ENCODE data around the gene CCL16. TPM values are rescaled to one million over a fixed set of nuclear protein-coding genes. Genes with fewer than 3 reads are reported as not detected.
"Not testable (repeated sequence)": the region's sequence is repeated elsewhere in the genome, so short reads cannot be mapped to it uniquely, and the experiment has no call there.

CCL16 gene
- total RNA-seq, 1 experiment from 2014 or later = not detected

DNA sequence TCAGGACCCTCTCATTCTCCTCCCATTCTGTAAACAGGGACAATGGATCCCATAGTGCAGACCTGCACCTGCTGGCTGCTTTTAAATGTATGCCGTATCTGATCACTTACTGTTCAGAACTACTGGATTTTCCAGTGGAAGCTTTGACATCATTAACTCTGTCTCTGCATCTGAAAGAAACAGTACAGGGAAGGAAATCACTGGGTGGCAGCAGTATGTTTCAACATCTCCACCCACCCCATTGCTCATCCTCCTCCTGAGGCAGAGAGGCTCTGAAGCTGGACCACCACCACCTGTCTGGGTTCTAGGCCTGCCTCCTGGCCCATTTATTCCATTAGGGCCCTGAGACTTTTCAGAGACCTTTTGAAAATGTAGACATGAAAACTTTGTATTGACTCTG is 17.5 kb upstream of the CCL16 start:
- Histone ChIP-seq H3K9me3 (no peaks in the 10 kb centered on the region), H3K4me3 (ENCODE audit: low read depth, low read length) (no peak overlapping the region), H3K4me1 (peaks cover 21% of the 10 kb centered on the region), H3K36me3 (ENCODE audit: control insufficient read depth, insufficient read depth, low read length) (no peaks in the 10 kb centered on the region), H3K27me3 (replicated peaks; ENCODE audit: control insufficient read depth, insufficient read depth, low read length) (no peaks in the 10 kb centered on the region)
- no peak overlapping the region for H3K4me3 Mint-ChIP-seq (ENCODE audit: unreplicated experiment)
- H3K9me3 Mint-ChIP-seq (ENCODE audit: unreplicated experiment) = no peaks in the 10 kb centered on the region
- intact Hi-C loops (cut with micrococcal nuclease; ENCODE audit: unreplicated experiment) = no loop called here
- CTCF ChIA-PET = no interaction called here
- peaks cover 18% of the 10 kb centered on the region for H3K4me1 Mint-ChIP-seq (ENCODE audit: low read depth, unreplicated experiment)
- BruUV-seq (replicated peaks) = no TSS peak
- POLR2A ChIA-PET = no interaction called here
- TF ChIP-seq, protein P1, sequence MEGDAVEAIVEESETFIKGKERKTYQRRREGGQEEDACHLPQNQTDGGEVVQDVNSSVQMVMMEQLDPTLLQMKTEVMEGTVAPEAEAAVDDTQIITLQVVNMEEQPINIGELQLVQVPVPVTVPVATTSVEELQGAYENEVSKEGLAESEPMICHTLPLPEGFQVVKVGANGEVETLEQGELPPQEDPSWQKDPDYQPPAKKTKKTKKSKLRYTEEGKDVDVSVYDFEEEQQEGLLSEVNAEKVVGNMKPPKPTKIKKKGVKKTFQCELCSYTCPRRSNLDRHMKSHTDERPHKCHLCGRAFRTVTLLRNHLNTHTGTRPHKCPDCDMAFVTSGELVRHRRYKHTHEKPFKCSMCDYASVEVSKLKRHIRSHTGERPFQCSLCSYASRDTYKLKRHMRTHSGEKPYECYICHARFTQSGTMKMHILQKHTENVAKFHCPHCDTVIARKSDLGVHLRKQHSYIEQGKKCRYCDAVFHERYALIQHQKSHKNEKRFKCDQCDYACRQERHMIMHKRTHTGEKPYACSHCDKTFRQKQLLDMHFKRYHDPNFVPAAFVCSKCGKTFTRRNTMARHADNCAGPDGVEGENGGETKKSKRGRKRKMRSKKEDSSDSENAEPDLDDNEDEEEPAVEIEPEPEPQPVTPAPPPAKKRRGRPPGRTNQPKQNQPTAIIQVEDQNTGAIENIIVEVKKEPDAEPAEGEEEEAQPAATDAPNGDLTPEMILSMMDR (IDR thresholded peaks at IDR 0.05; ENCODE audit: insufficient read depth in 1 of 2, low read depth in 1 of 2, low read length in 1 of 2, severe bottlenecking in 1 of 2, unreplicated experiment in 1 of 2) = no peak
- no peak overlapping the region for H3K27ac Mint-ChIP-seq (ENCODE audit: unreplicated experiment)
- no peaks in the 10 kb centered on the region for H3K36me3 Mint-ChIP-seq (ENCODE audit: insufficient read depth, unreplicated experiment)
- H3K27me3 Mint-ChIP-seq (ENCODE audit: insufficient read depth, unreplicated experiment) = no peaks in the 10 kb centered on the region
- no peak for DNase-seq

DNA sequence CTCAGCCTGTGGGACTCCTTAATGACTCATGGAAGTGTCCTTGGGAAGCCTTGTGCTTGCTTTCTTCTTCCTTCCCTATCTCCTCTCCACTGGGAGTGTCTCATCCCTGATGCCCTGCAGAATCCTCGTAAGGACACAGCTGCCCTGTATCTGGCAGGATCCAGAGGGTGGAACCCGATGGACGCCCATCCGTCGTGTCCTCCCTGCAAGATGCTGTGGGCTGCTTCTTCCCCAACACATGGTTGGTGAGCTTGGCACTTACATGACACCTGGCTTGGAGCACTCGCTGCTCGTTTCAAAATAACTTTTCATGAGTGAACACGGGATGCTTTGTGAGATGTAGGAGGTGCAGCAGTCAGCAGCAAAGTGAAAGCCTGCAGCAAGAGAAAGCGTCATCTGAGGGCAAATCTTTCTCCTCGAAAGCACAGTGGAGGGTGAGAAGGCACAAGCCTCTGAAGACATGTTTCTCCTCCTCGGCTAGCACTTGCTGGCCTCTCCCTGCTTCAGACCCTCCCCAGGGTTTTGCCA is 16.8 kb upstream of the CCL16 start:
- DNase-seq = no peak
- H3K4me3 Mint-ChIP-seq (ENCODE audit: unreplicated experiment) = no peak overlapping the region
- Histone ChIP-seq H3K9me3 (no peaks in the 10 kb centered on the region), H3K36me3 (ENCODE audit: control insufficient read depth, insufficient read depth, low read length) (no peaks in the 10 kb centered on the region), H3K4me3 (ENCODE audit: low read depth, low read length) (no peak overlapping the region), H3K4me1 (peaks cover 21% of the 10 kb centered on the region), H3K27me3 (replicated peaks; ENCODE audit: control insufficient read depth, insufficient read depth, low read length) (no peaks in the 10 kb centered on the region)
- BruUV-seq (replicated peaks) = no TSS peak
- H3K4me1 Mint-ChIP-seq (ENCODE audit: low read depth, unreplicated experiment) = peaks cover 18% of the 10 kb centered on the region
- TF ChIP-seq, protein P1 (IDR thresholded peaks at IDR 0.05; ENCODE audit: insufficient read depth in 1 of 2, low read depth in 1 of 2, low read length in 1 of 2, severe bottlenecking in 1 of 2, unreplicated experiment in 1 of 2) = no peak
- POLR2A ChIA-PET = no interaction called here
- H3K27ac Mint-ChIP-seq (ENCODE audit: unreplicated experiment) = no peak overlapping the region
- CTCF ChIA-PET = no interaction called here
- no peaks in the 10 kb centered on the region for H3K27me3 Mint-ChIP-seq (ENCODE audit: insufficient read depth, unreplicated experiment)
- intact Hi-C loops (cut with micrococcal nuclease; ENCODE audit: unreplicated experiment) = no loop called here
- no peaks in the 10 kb centered on the region for H3K9me3 Mint-ChIP-seq (ENCODE audit: unreplicated experiment)
- H3K36me3 Mint-ChIP-seq (ENCODE audit: insufficient read depth, unreplicated experiment) = no peaks in the 10 kb centered on the region

DNA sequence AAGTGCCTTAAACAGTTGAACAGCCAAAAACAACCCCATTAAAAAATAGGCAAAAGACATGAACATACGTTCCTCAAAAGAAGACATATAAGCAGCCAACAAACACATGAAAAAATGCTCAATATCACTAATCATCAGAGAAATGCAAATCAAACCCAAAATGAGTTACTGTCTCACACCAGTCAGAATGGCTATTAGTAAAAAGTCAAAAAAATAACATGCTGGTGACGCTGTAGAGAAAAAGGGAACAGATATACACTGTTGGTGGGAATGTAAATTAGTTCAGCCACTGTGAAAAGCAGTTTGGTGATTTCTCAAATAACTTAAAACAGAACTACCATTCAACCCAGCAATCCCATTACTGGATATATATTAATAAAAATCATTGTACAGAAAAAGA is 14.0 kb upstream of the CCL16 start:
- DNase-seq; H3K4me3 ChIP-seq (ENCODE audit: low read depth, low read length); CTCF ChIA-PET; H3K4me3 Mint-ChIP-seq (ENCODE audit: unreplicated experiment); H3K27ac Mint-ChIP-seq (ENCODE audit: unreplicated experiment); H3K4me1 Mint-ChIP-seq (ENCODE audit: low read depth, unreplicated experiment); H3K36me3 Mint-ChIP-seq (ENCODE audit: insufficient read depth, unreplicated experiment); H3K9me3 ChIP-seq; BruUV-seq (replicated peaks); POLR2A ChIA-PET; H3K36me3 ChIP-seq (ENCODE audit: control insufficient read depth, insufficient read depth, low read length); H3K9me3 Mint-ChIP-seq (ENCODE audit: unreplicated experiment); H3K27me3 Mint-ChIP-seq (ENCODE audit: insufficient read depth, unreplicated experiment); H3K27me3 ChIP-seq (replicated peaks; ENCODE audit: control insufficient read depth, insufficient read depth, low read length); H3K4me1 ChIP-seq; intact Hi-C loops (cut with micrococcal nuclease; ENCODE audit: unreplicated experiment): not testable (repeated sequence)

DNA sequence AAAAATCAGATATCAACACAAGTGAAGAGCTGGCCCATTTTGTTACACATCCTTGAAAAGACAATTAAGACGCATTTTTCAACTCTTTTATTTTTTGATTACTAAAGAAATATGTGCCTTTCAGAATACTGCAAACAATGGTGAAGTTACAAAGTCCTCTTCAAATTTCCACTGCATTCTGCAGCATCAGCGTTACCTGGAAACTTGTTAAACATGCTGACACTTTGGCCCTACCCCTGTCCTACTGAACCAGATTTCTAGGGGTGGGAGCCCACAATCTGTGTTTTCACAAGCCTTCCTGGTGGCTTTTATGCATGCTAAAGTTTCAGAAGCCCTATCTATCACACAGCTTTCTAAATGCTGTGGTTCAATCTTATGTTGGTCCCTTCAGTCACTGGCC is 9.8 kb upstream of the CCL16 start:
- H3K9me3 Mint-ChIP-seq (ENCODE audit: unreplicated experiment) = peaks cover 9% of the 10 kb centered on the region
- no peaks in the 10 kb centered on the region for H3K4me1 Mint-ChIP-seq (ENCODE audit: low read depth, unreplicated experiment)
- no peaks in the 10 kb centered on the region for H3K27me3 Mint-ChIP-seq (ENCODE audit: insufficient read depth, unreplicated experiment)
- no TSS peak for BruUV-seq (replicated peaks)
- ChIA-PET POLR2A (no interaction called here), CTCF (interaction anchor here (0.6 to 1.4 kb wide), 3 partner anchors 9 to 81 kb away, joined by 3 to 5 read pairs (median 4); no protein-coding TSS in a partner anchor)
- peaks cover 12% of the 10 kb centered on the region; the same call in 1 of the 2 replicates for H3K9me3 ChIP-seq
- no peaks in the 10 kb centered on the region for H3K36me3 Mint-ChIP-seq (ENCODE audit: insufficient read depth, unreplicated experiment)
- H3K4me3 Mint-ChIP-seq (ENCODE audit: unreplicated experiment) = no peak overlapping the region
- no peaks in the 10 kb centered on the region for H3K4me1 ChIP-seq
- H3K36me3 ChIP-seq (ENCODE audit: control insufficient read depth, insufficient read depth, low read length) = no peaks in the 10 kb centered on the region
- no peak overlapping the region for H3K27ac Mint-ChIP-seq (ENCODE audit: unreplicated experiment)
- no peak overlapping the region for H3K4me3 ChIP-seq (ENCODE audit: low read depth, low read length)
- no peaks in the 10 kb centered on the region for H3K27me3 ChIP-seq (replicated peaks; ENCODE audit: control insufficient read depth, insufficient read depth, low read length)
- peak in 1 of 2 experiments; percentile 48 for DNase-seq
- intact Hi-C loops (cut with micrococcal nuclease; ENCODE audit: unreplicated experiment) = no loop called here
- TF ChIP-seq, protein P1 (IDR thresholded peaks at IDR 0.05; ENCODE audit: insufficient read depth in 1 of 2, low read depth in 1 of 2, low read length in 1 of 2, severe bottlenecking in 1 of 2, unreplicated experiment in 1 of 2) = no peak
